ENCODE measurements around the gene FAM181B. TPM values are rescaled to one million over a fixed set of nuclear protein-coding genes. Genes with fewer than 3 reads are reported as not detected.

Gene FAM181B
- polyA plus RNA-seq, 1 donor (not counting 4 experiments of a cell fraction or from before 2014, with no cell fraction given), result 0.01 TPM

GRCh38 chr11:82747471-82747870 is 13.8 kb upstream of the FAM181B start:
- DNase-seq (ENCODE audit: low read depth, low spot score) (peak; percentile 19), FAIRE-seq (no peak)
- Histone ChIP-seq H3K27ac (ENCODE audit: control insufficient read depth, insufficient read depth, low read length) (peak overlapping the region; percentile 43), H2AFZ (ENCODE audit: control insufficient read depth, low read length) (peak overlapping the region; percentile 26), H3K9me3 (ENCODE audit: control insufficient read depth, low read depth, low read length) (no peaks in the 10 kb centered on the region), H3K79me2 (ENCODE audit: control insufficient read depth, insufficient read depth, low read length) (no peaks in the 10 kb centered on the region), H3K4me1 (ENCODE audit: control insufficient read depth, extremely low read depth, insufficient read depth, low read length) (peaks cover 15% of the 10 kb centered on the region), H3K4me3 (ENCODE audit: control insufficient read depth in 2 of 3, extremely low read depth in 1 of 3, insufficient read depth in 2 of 3, low read depth in 1 of 3, low read length in 3 of 3) (no peak overlapping the region), H3K4me2 (ENCODE audit: control insufficient read depth, extremely low read depth, insufficient read depth, low read depth, low read length) (peak overlapping the region; percentile 16), H4K20me1 (ENCODE audit: control insufficient read depth, extremely low read depth, insufficient read depth, low read length) (no peaks in the 10 kb centered on the region), H3K9me1 (ENCODE audit: control insufficient read depth, extremely low read depth, insufficient read depth, low read length) (no peaks in the 10 kb centered on the region), H3K27me3 (ENCODE audit: control insufficient read depth, extremely low read depth, insufficient read depth, low read length) (no peaks in the 10 kb centered on the region), H3K9ac (ENCODE audit: control insufficient read depth, extremely low read depth, insufficient read depth, low read length) (no peak overlapping the region), H3K36me3 (ENCODE audit: control insufficient read depth in 2 of 2, extremely low read depth in 1 of 2, insufficient read depth in 2 of 2, low read length in 2 of 2) (no peaks in the 10 kb centered on the region)
- dilution Hi-C loops (cut with MboI; ENCODE audit: extremely low pct_ligation_motif_present, low sequenced_read_pairs), result no loop called here
- no peak for TF ChIP-seq CTCF (optimal IDR thresholded peaks at IDR 0.05 in 1 of 3, IDR thresholded peaks at IDR 0.05 in 1 of 3, conservative IDR thresholded peaks at IDR 0.05 in 1 of 3; ENCODE audit: extremely low read depth in 1 of 3, insufficient read depth in 2 of 3, low read length in 3 of 3)
- TF ChIP-seq EZH2 (IDR thresholded peaks at IDR 0.05; ENCODE audit: low read length), result no peak

GRCh38 chr11:82738091-82738490 is 4.4 kb upstream of the FAM181B start:
- no peak for FAIRE-seq

More at GRCh38 chr11:82738091-82738490, 4.4 kb upstream of the FAM181B start:
- H3K79me2 ChIP-seq (ENCODE audit: control insufficient read depth, insufficient read depth, low read length), result no peaks in the 10 kb centered on the region
- H3K9me1 ChIP-seq (ENCODE audit: control insufficient read depth, extremely low read depth, insufficient read depth, low read length), result no peaks in the 10 kb centered on the region
- H3K9ac ChIP-seq (ENCODE audit: control insufficient read depth, extremely low read depth, insufficient read depth, low read length), result no peak overlapping the region
- no peak overlapping the region for H3K27ac ChIP-seq (ENCODE audit: control insufficient read depth, insufficient read depth, low read length)
- peaks cover 12% of the 10 kb centered on the region for H3K27me3 ChIP-seq (ENCODE audit: control insufficient read depth, extremely low read depth, insufficient read depth, low read length)
- no peak overlapping the region for H2AFZ ChIP-seq (ENCODE audit: control insufficient read depth, low read length)
- H4K20me1 ChIP-seq (ENCODE audit: control insufficient read depth, extremely low read depth, insufficient read depth, low read length), result no peaks in the 10 kb centered on the region
- H3K4me1 ChIP-seq (ENCODE audit: control insufficient read depth, extremely low read depth, insufficient read depth, low read length), result no peaks in the 10 kb centered on the region
- no peak overlapping the region for H3K4me3 ChIP-seq (ENCODE audit: control insufficient read depth in 2 of 3, extremely low read depth in 1 of 3, insufficient read depth in 2 of 3, low read depth in 1 of 3, low read length in 3 of 3)
- no peak for DNase-seq (ENCODE audit: low read depth, low spot score)
- H3K36me3 ChIP-seq (ENCODE audit: control insufficient read depth in 2 of 2, extremely low read depth in 1 of 2, insufficient read depth in 2 of 2, low read length in 2 of 2), result no peaks in the 10 kb centered on the region
- dilution Hi-C loops (cut with MboI; ENCODE audit: extremely low pct_ligation_motif_present, low sequenced_read_pairs), result no loop called here
- H3K9me3 ChIP-seq (ENCODE audit: control insufficient read depth, low read depth, low read length), result no peaks in the 10 kb centered on the region
- TF ChIP-seq EZH2 (IDR thresholded peaks at IDR 0.05; ENCODE audit: low read length), result no peak
- no peak for TF ChIP-seq CTCF (optimal IDR thresholded peaks at IDR 0.05 in 1 of 3, IDR thresholded peaks at IDR 0.05 in 1 of 3, conservative IDR thresholded peaks at IDR 0.05 in 1 of 3; ENCODE audit: extremely low read depth in 1 of 3, insufficient read depth in 2 of 3, low read length in 3 of 3)
- H3K4me2 ChIP-seq (ENCODE audit: control insufficient read depth, extremely low read depth, insufficient read depth, low read depth, low read length), result no peak overlapping the region
